Inferior parietal cortex (tissue), 1 donor: Measurements from ENCODE around the gene CHML.
"Not testable (repeated sequence)": the region's sequence is repeated elsewhere in the genome, so short reads cannot be mapped to it uniquely, and the experiment has no call there.

Experiments
- DNase-seq: peaks from one replicate; pipeline ENCODE4 v3.0.0-alpha.2; 2016; ENCODE audit errors: extremely low spot score

Gene CHML

DNA sequence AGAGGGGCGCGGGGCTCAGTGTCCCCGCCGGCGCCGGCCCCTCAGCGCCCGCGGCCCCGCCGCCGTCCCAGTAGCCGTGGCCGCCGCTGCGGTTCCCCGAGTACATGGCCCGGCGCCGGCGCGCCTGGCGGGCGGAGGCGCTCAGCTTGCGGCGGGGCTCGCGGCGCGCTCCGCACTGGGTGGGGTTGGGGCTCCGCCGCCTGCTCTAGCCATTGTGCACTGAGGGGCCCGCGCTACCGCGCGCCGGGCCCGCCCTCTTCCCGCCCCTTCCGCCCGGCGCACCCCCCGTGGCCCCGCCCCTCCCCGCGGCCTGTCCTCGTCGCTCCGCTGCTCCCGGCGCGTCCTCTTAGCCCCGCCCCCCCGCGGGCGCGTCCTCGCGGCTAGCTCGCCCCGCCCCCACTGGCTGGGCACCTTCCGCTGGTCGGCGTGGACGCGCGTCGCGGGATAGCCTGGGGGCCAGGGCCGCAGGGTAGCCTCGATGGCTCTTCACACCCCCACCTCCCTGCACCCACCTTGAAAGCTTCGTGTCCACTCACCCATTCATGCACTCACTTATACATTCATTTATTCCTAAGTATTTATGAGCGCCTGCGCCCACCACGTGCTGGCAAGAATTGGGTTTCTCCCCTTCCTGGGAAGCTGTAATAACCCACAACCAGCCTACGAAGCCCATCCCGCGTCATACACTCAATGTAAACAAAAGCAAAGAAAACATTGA is at the start of gene CHML, which contains the start of gene OPN3:
Gene CHML (minus strand): TSS at position 221 of the 718 bp plus-strand sequence. CDS start 4,603 bp downstream, outside the sequence.
Gene OPN3 (minus strand): TSS at position 221 of the 718 bp plus-strand sequence. CDS start 115 bp downstream, at position 106.
- peak; percentile 86 for DNase-seq

GRCh38 chr1:241688940-241689368 is 48.8 kb upstream of the CHML start:
- no peak for DNase-seq

GRCh38 chr1:241684108-241684507 is 43.9 kb upstream of the CHML start:
- no peak for DNase-seq

DNA sequence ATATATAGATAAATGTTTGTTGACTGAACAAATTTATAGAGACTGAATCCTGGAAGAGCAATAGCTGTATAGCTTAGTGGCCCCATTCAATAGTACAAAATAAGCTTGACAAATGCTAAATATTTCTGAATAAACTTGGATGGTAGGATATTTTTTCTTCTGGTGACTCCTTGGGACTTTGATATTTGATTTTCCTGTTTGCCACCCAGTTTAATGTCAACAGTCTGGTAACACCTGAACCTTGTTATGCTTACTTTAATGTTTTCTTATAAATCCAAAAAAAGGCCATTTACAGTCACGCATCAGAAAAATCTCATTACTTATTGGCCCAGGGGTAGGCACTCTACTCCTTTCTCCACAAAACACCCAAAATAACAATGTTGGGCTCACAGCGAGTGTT is 42.8 kb upstream of the CHML start:
- DNase-seq: no peak

GRCh38 chr1:241681861-241682448 is 41.8 kb upstream of the CHML start:
- not testable (repeated sequence) for DNase-seq

DNA sequence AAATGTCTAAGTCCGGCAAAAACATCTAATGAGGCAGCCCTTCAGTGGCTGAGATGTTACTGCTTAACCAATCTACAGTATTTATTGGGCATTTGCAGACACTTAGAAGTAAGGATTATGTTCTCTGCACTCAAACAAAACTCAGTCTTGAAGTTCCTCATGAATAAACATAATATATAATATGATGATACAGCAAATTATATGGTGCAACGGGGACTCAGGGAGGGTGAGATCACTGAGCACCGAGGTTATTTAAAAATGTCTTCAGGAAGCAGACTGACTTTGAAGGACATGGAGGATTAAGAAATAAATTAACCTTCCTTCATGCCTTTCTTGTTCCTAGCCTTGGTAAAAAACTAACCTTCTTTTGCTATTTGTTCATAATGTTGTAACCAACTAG is 39.8 kb upstream of the CHML start:
- no peak for DNase-seq

DNA sequence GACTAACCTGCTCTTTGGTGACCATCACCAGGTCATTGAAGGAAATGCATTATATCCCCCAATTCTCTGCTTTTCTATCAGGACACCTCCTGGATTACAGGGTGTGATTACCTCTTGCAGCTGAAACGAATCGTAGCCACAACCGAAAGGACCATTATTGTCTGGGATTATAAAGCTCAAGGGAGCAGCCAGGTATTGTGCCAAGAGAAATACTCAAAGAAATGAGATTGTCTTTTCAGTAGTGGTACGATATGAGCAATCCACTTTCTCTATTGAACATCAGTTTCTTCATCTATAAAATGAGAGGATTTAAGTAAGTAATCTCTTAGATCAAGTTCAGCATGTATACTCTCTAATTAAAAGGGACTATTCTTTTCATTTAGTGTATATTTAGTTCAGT is 39.2 kb upstream of the CHML start:
- no peak for DNase-seq

- DNase-seq: no peak
Measured at GRCh38 chr1:241678536-241678935, 38.4 kb upstream of the CHML start.

GRCh38 chr1:241677201-241677600 is 37.0 kb upstream of the CHML start:
- DNase-seq: no peak

DNA sequence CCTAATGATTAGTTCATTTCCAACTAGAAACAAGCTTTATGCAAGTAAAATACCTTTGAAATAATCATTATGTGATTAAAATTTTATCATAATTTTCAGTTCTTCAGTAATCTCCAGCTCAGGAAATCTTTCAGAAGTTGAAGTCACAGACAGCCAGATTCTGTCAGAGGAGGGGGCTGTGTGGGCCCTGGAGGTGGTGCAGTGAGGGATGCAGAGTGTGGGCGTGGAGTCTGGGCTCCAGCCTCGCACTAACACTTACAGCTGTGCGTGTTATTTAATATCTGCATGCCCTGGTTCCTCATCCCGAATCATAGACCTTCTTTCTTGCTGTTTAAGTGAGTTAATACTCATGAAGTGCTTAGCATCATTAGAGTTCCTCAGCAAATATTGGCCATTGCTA is 35.8 kb upstream of the CHML start:
- no peak for DNase-seq

DNA sequence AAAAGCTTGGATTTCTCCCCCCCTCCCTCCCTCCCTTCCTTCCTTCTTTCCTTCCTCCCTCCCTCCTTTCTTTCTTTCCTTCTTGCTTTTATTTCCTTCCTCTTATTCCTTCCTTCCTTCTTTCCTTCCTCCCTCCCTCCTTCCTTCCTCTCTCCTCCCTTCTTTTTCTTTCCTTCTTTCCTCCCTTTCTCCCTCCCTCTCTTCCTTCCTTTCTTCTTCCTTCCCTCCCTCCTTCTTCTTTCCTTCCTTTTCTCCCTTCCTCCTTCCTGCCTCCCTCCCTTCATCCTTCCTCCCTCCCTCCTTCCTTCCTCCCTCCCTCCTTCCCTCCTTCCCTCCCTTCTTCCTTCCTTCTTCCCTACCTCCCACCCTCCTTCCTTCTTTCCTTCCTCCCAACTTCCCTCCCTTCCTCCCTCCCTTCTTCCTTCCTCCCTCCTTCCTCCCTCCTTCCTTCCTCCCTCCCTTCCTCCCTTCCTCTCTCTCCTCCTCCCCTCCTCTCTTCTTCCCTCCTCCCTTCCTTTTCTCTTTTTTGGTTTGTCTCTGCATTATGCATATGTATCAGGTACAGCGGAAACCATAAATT is 34.7 kb upstream of the CHML start:
- no peak for DNase-seq

- no peak for DNase-seq
Measured at GRCh38 chr1:241672301-241672700, 32.1 kb upstream of the CHML start.

- no peak for DNase-seq
Measured at GRCh38 chr1:241666419-241666818, 26.2 kb upstream of the CHML start.

DNA sequence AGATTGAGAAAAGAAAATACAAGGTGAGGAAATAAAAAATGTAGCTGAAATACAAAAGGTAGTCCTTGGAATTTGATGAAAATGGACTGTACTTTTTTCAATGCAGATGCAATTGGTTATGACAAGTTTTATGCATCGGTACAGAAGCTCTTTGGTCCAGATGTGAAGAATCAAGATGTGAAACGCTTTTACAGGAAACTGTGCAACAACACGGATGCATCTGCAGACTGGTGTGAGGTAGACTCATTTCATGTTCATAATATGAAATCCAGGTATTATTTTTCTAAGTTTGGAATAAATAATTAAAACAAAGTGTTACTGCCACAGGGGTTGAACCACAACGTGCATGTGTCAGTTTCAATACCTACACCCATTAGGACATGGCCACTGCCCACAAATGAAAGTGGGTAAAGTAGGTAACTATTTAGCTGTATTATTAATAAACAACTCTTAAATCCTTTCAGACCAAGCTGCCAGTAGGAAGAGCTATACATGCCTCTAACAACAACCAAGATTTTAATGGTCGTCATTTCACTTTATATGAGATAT is 20.3 kb upstream of the CHML start:
- no peak for DNase-seq

DNA sequence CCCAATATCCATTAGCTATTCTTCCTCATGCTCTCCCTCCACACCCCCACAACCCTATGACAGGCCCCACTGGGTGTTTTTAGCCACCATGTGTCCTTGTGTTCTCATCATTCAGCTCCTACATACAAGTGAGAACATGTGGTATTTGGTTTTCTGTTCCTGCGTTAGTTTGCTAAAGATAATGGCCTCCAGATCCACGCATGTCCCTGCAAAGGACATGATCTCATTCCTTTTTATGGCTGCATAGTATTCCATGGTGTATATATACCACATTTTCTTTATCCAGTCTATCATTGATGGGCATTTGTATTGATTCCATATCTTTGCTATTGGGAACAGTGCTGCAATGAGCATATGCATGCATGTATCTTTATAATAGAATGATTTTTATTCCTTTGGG is 18.8 kb upstream of the CHML start:
- not testable (repeated sequence) for DNase-seq

DNA sequence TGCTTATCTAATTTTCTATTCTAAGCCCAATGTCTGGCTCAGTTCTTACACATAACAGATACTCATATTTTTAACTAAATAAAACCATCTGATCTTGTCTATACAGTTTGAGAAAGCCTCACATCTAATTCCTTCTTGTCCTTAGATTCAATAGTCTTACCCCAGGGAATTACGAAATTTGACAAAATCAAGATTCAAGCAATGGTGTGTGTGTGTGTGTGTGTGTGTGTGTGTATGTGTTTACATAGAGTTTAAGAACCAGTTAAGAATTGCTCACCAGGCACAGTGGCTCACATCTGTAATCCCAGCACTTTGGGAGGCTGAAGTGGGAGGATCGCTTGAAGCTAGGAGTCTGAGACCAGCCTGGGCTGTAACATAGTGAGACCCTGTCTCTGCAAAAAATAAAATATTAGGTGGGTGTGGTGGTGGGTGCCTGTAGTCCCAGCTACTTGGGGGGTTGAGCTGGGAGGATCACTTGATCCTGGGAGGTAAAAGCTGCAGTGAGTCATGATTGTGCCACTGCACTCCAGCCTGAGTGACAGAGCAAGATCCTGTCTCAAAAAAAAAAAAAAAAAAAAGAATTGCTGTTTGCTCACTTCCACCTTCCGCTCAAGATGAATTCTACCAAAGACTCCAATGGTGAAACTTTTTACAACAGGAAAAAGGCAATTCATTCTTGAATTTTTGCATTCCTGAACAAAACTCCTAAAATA is 18.1 kb upstream of the CHML start:
- DNase-seq: no peak

DNA sequence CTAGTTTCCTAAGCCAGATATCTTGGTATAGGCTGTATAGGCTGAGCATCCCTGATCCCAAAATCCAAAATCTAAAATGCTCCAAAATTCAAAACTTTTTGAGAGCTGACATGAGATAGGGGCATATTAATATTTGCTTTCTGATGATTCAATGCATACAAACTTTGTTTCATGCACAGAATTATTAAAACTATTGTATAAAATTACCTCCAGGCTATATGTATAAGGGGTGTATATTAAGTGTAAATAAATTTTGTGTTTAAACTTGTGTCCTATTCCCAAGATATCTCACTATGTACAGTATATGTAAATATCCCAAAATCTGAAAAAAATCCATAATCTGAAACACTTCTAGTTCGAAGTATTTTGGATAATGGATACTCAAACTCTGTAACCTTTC is 14.5 kb upstream of the CHML start:
- no peak for DNase-seq

GRCh38 chr1:241654019-241654418 is 13.8 kb upstream of the CHML start:
- no peak for DNase-seq

DNA sequence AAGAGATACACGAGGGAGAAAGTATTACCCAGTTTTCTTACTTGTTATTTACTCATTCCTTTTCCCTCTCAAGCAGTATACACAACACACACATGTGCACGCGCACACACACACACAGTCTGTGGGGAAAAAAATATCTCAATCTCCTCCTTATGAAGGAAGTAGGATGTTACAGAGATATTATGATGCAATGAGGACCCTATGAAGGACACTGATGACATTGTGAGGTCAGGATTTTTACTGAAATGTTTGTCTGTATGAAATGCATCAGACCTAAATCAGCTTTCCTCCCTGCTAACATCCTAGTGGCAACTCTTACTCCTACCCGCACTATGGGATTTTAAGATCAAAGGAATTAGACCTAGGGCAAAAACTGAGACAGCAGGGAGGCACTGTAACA is 11.8 kb upstream of the CHML start, which contains the start of gene WDR64:
Gene WDR64 (plus strand): TSS at position 270 of the 400 bp plus-strand sequence. CDS start 204 bp downstream, outside the sequence.
- no peak for DNase-seq

GRCh38 chr1:241648159-241648558 is 8.0 kb upstream of the CHML start:
- no peak for DNase-seq

GRCh38 chr1:241647658-241648057 is 7.5 kb upstream of the CHML start:
- DNase-seq: no peak

GRCh38 chr1:241646201-241646600 is 6.0 kb upstream of the CHML start:
- DNase-seq: no peak
